Type B pancreatic cell (in vitro differentiated cells): ENCODE data around the gene RHOBTB3. TPM values are rescaled to one million over a fixed set of nuclear protein-coding genes. Genes with fewer than 3 reads are reported as not detected.

Experiments
- DNase-seq: peaks from one replicate; pipeline ENCODE4 v3.0.0; 2021; ENCODE audit warnings: mixed read lengths; ENCODE audit not compliant: unreplicated experiment; ENCODE audit errors: extremely low spot score
- H3K27ac Mint-ChIP-seq: 2 replicates; pipeline ENCODE4 v1.8.0; 2021; ENCODE audit warnings: mild to moderate bottlenecking, mixed read lengths
- H3K27me3 Mint-ChIP-seq: 2 replicates; pipeline ENCODE4 v1.8.0; 2021; ENCODE audit warnings: mixed read lengths
- H3K36me3 Mint-ChIP-seq: 2 replicates; pipeline ENCODE4 v1.8.0; 2021; ENCODE audit warnings: mixed read lengths
- H3K4me1 Mint-ChIP-seq: one replicate; pipeline ENCODE4 v1.8.0; 2021; ENCODE audit warnings: mixed read lengths; ENCODE audit not compliant: unreplicated experiment
- H3K4me3 Mint-ChIP-seq: 2 replicates; pipeline ENCODE4 v1.8.0; 2021; ENCODE audit warnings: mild to moderate bottlenecking, mixed read lengths
- H3K9me3 Mint-ChIP-seq: 2 replicates; pipeline ENCODE4 v1.8.0; 2021; ENCODE audit warnings: mixed read lengths
- total RNA-seq: library from RNA; stranded (reverse); gene quantifications from 2 replicates; pipeline ENCODE4 v1.2.1, GENCODE V29; 2021; ENCODE audit warnings: low replicate concordance
- TF ChIP-seq, protein P1 (sequence below): fragments of 200-600 bp; sonication (generic); conservative IDR thresholded peaks from 2 replicates; pipeline ENCODE4 v1.5.0; 2021; ENCODE audit warnings: antibody characterized with exemption, mild to moderate bottlenecking

Gene RHOBTB3
- total RNA-seq, 1 donor from 2014 or later, result 76.3 TPM

- TF ChIP-seq, protein P1, sequence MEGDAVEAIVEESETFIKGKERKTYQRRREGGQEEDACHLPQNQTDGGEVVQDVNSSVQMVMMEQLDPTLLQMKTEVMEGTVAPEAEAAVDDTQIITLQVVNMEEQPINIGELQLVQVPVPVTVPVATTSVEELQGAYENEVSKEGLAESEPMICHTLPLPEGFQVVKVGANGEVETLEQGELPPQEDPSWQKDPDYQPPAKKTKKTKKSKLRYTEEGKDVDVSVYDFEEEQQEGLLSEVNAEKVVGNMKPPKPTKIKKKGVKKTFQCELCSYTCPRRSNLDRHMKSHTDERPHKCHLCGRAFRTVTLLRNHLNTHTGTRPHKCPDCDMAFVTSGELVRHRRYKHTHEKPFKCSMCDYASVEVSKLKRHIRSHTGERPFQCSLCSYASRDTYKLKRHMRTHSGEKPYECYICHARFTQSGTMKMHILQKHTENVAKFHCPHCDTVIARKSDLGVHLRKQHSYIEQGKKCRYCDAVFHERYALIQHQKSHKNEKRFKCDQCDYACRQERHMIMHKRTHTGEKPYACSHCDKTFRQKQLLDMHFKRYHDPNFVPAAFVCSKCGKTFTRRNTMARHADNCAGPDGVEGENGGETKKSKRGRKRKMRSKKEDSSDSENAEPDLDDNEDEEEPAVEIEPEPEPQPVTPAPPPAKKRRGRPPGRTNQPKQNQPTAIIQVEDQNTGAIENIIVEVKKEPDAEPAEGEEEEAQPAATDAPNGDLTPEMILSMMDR, result no peak
- no peaks in the 10 kb centered on the region for H3K4me1 Mint-ChIP-seq
- no peak overlapping the region for H3K27ac Mint-ChIP-seq
- no peaks in the 10 kb centered on the region for H3K9me3 Mint-ChIP-seq
- H3K36me3 Mint-ChIP-seq, result no peaks in the 10 kb centered on the region
- DNase-seq, result no peak
- H3K27me3 Mint-ChIP-seq, result no peaks in the 10 kb centered on the region
- no peak overlapping the region for H3K4me3 Mint-ChIP-seq
Observed at GRCh38 chr5:95840956-95841705, 110.0 kb downstream of the RHOBTB3 start.

DNA sequence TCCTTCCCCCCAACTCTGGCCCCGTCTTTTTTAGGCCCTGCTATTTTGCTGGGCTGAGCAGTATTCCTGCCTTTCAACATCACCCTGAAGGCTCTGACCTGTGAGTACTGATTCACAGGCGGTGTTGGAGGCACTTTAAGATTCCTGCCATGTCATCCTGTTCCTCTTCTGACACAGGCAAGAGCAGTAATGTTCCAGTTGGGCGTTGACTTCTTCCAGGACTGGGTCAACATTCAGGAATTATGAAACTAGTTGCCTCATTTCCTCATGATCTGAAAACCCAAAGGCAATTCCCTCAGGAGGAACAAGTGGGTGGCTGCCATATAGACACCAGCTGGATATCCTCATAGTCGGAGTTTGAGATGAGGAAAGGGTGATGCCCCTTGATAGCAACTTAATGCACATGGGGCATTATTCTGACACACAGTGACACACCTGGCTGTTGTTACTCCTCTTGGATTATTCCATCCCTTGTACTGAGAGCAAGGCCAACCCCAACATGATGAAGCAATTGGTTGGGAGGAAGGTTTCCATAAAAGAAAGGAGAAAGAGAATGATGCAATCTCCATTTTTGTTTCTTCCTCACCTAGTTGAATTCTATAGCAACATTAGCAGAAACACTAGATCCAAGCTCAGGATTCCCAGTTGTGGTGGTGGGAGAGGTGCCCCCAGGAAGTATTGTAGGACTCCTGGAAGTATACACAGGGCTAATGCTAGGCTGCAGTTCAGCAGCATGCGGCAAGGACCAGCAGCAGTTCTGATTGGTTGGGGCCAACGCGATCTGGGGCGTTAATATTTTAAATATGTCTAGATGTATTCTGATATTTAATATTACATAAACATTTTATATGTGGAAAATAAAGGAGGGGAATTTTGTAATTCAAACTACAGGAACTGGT is 111.0 kb downstream of the RHOBTB3 start:
- no peak for DNase-seq
- H3K9me3 Mint-ChIP-seq, result no peaks in the 10 kb centered on the region
- no peak overlapping the region for H3K27ac Mint-ChIP-seq
- no peak overlapping the region for H3K4me3 Mint-ChIP-seq
- H3K36me3 Mint-ChIP-seq, result no peaks in the 10 kb centered on the region
- no peaks in the 10 kb centered on the region for H3K27me3 Mint-ChIP-seq
- TF ChIP-seq, protein P1, result no peak
- no peaks in the 10 kb centered on the region for H3K4me1 Mint-ChIP-seq

- no peak overlapping the region for H3K27ac Mint-ChIP-seq
- no peaks in the 10 kb centered on the region for H3K9me3 Mint-ChIP-seq
- TF ChIP-seq, protein P1, result no peak
- no peak overlapping the region for H3K4me3 Mint-ChIP-seq
- H3K27me3 Mint-ChIP-seq, result no peaks in the 10 kb centered on the region
- DNase-seq, result no peak
- H3K4me1 Mint-ChIP-seq, result no peaks in the 10 kb centered on the region
- H3K36me3 Mint-ChIP-seq, result no peaks in the 10 kb centered on the region
Observed at GRCh38 chr5:95842854-95843544, 111.9 kb downstream of the RHOBTB3 start.

DNA sequence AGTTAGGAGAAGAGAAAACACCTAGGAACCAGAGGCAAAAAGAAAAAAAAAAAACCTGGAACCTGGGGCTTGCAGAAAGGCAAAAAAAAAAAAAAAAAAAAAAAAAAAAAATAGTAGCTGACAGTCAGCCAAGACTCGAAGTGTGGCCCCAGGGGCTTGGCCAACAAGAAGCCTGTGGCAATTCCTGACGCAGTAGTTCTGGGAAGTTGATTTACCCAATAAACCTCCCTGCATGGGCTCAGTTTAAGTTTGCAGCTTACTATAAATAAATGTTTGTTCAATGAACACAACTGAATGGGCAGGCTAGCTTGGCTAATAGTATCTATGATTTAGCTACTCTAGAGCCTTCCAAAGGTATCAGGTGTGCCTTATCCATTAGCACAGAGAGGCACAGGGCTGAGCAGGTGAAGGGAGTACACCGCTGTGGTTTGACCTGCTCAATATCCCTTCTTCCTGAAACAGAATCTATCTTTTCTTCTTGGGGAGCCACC is 112.6 kb downstream of the RHOBTB3 start:
- no peak overlapping the region for H3K4me3 Mint-ChIP-seq
- H3K9me3 Mint-ChIP-seq, result no peaks in the 10 kb centered on the region
- no peaks in the 10 kb centered on the region for H3K27me3 Mint-ChIP-seq
- H3K36me3 Mint-ChIP-seq, result no peaks in the 10 kb centered on the region
- H3K4me1 Mint-ChIP-seq, result no peaks in the 10 kb centered on the region
- TF ChIP-seq, protein P1, result no peak
- DNase-seq, result no peak
- H3K27ac Mint-ChIP-seq, result no peak overlapping the region

DNA sequence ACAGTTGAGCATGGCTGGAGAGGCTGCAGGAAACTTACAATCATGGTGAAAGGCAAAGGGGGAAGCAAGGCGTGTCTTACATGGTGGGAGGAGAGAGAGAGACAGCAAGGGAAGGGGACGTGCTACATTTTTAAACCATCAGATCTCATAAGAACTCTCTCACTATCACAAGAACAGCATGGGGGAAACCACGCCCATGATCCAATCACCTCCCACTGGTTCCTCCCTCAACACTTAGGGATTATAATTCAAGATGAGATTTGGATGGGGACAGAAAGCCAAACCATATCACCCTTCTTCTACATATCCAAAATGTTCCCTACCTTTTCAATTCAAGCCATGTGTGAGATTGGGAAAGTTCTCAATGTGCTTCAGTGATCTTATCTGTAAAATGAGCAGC is 114.3 kb downstream of the RHOBTB3 start:
- H3K27ac Mint-ChIP-seq, result no peak overlapping the region
- H3K4me3 Mint-ChIP-seq, result no peak overlapping the region
- no peaks in the 10 kb centered on the region for H3K27me3 Mint-ChIP-seq
- no peaks in the 10 kb centered on the region for H3K9me3 Mint-ChIP-seq
- H3K36me3 Mint-ChIP-seq, result no peaks in the 10 kb centered on the region
- TF ChIP-seq, protein P1, result no peak
- DNase-seq, result no peak
- no peaks in the 10 kb centered on the region for H3K4me1 Mint-ChIP-seq
